Hepatocyte (in vitro differentiated cells): ENCODE results near the gene COL13A1.

Source experiments
- EZH2 ChIP-seq: fragments of 200-600 bp; sonication (generic); IDR thresholded peaks from 2 replicates; pipeline ENCODE4 v1.6.1; 2016; ENCODE audit warnings: antibody characterized with exemption, mild to moderate bottlenecking, borderline replicate concordance
- EZH2phosphoT487 ChIP-seq: fragments of 200-600 bp; sonication (generic); IDR thresholded peaks from one replicate; pipeline ENCODE4 v1.6.1; 2018; ENCODE audit warnings: antibody characterized with exemption, mild to moderate bottlenecking, low read depth, moderate library complexity; ENCODE audit not compliant: unreplicated experiment, severe bottlenecking
- TF ChIP-seq, protein P1 (sequence below): fragments of 200-600 bp; sonication (generic); IDR thresholded peaks from 2 replicates; pipeline ENCODE4 v1.5.1; 2016; ENCODE audit warnings: antibody characterized with exemption, mild to moderate bottlenecking; ENCODE audit not compliant: poor library complexity

DNA sequence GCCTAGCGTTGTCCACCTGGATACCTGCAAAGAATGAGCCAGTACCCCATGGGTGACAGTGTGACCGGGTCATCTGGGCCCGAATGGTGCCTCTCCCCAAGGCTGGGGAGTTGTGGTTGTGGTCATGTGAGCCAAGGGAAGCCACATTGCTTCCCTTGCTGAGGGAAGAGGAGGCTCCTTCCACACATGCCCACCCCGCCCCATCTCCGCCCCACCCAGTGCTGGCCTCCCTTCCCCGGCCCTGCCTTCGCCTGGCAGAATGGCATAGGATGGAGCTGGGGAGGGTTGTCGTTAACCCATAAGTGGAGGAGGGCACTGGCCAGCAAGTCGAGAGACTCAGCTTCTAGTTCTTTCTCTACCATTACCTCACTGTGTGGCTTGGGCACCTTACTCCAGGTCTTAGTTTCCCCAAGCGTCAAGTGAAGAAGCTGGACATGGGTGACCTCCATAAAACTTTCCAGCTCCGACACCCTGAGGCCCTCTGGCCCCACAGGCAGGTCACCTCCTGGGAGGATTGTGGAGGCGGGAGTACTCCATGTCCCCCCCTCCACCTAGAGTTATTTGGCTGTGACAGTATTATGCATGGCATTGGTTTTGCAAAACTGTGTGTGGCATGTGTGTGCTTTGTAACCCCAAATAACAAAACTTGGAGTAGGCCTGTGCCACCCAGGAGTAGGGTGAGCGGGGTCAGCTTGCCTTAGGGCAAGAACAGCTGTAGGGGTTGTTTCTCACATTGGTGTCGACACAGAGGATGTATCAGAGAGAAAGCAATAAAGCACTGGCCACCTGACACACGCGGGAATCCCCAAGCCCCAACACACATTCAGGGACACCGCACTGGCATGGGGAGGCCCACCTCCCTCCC is 160.4 kb downstream of the COL13A1 start:
- TF ChIP-seq, protein P1, sequence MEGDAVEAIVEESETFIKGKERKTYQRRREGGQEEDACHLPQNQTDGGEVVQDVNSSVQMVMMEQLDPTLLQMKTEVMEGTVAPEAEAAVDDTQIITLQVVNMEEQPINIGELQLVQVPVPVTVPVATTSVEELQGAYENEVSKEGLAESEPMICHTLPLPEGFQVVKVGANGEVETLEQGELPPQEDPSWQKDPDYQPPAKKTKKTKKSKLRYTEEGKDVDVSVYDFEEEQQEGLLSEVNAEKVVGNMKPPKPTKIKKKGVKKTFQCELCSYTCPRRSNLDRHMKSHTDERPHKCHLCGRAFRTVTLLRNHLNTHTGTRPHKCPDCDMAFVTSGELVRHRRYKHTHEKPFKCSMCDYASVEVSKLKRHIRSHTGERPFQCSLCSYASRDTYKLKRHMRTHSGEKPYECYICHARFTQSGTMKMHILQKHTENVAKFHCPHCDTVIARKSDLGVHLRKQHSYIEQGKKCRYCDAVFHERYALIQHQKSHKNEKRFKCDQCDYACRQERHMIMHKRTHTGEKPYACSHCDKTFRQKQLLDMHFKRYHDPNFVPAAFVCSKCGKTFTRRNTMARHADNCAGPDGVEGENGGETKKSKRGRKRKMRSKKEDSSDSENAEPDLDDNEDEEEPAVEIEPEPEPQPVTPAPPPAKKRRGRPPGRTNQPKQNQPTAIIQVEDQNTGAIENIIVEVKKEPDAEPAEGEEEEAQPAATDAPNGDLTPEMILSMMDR, result no peak
- TF ChIP-seq EZH2 (no peak), EZH2phosphoT487 (no peak)
